SK-N-MC (cell line): ENCODE measurements around the gene GPR33.
"Not testable (repeated sequence)": the region's sequence is repeated elsewhere in the genome, so short reads cannot be mapped to it uniquely, and the experiment has no call there.

ENCODE experiments used
- DNase-seq: peaks from one replicate; pipeline ENCODE4 v3.0.0-alpha.2; 2011; ENCODE audit warnings: low read depth, low spot score
- H3K27ac ChIP-seq: fragments of 200-600 bp; sonication (generic); 2 replicates; pipeline ENCODE4 v1.5.1; 2016; ENCODE audit warnings: mixed run types
- H3K36me3 ChIP-seq: fragments of 200-600 bp; sonication (generic); 2 replicates; pipeline ENCODE4 v1.6.1; 2017; ENCODE audit warnings: antibody characterized with exemption, low read length, mixed read lengths; ENCODE audit not compliant: insufficient read depth
- H3K4me3 ChIP-seq: fragments of 200-600 bp; sonication (generic); 2 replicates; pipeline ENCODE4 v1.5.1; 2016
- H3K9ac ChIP-seq: fragments of 200-600 bp; sonication (generic); 2 replicates; pipeline ENCODE4 v1.8.0; 2017; ENCODE audit warnings: mixed run types, mixed read lengths; ENCODE audit not compliant: insufficient read length
- H3K9me3 ChIP-seq: fragments of 200-600 bp; sonication (generic); 2 replicates; pipeline ENCODE4 v1.6.1; 2017; ENCODE audit warnings: low read depth, mild to moderate bottlenecking, antibody characterized with exemption, low read length, moderate library complexity, mixed read lengths
- EZH2 ChIP-seq: fragments of 200-600 bp; sonication (generic); IDR thresholded peaks from one replicate; pipeline ENCODE4 v1.6.1; 2017; ENCODE audit warnings: antibody characterized with exemption
- FOXP2 ChIP-seq: optimal IDR thresholded peaks from 2 replicates; pipeline ENCODE3; 2011; ENCODE audit warnings: mild to moderate bottlenecking, moderate library complexity; ENCODE audit not compliant: insufficient read depth; ENCODE audit errors: extremely low read length, control extremely low read depth
- POLR2AphosphoS5 ChIP-seq: IDR thresholded peaks from 2 replicates; pipeline ENCODE4 v1.6.1; 2012; ENCODE audit warnings: mild to moderate bottlenecking, low read depth, low read length, borderline replicate concordance

The GPR33 gene

DNA sequence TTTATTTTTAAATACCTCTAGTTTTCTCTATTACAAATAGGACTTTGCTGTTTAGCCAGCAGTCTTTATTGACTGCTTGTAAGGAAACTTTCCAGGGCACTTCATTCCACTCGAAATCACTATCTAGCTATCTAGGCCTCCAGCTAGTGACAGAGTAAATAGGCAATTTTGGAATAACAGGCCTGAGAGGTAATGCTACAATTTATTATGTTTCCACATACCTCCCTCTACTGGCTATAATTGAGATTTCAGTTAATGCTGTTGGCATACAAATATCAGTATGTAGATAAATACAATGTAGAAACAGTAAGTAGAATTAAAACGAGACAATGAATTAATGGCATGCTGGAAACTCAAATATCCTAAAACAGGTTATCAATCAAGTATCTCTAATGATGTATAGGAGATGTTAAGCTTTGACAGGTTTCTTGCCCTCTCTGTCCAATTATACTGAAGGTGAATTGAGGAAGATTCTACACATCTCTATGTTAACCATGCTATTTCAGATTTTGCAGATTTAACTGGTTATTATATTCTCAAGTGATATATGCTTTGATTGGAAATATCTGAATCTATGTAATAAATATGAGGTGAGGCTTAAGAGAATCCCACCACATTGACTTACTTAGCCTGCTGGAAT is 37.7 kb downstream of the GPR33 start:
- no peak for DNase-seq
- Histone ChIP-seq H3K36me3 (peaks cover 27% of the 10 kb centered on the region), H3K9ac (no peak overlapping the region), H3K9me3 (no peaks in the 10 kb centered on the region), H3K27ac (no peak overlapping the region), H3K4me3 (no peak overlapping the region)
- TF ChIP-seq EZH2 (no peak), POLR2AphosphoS5 (no peak), FOXP2 (no peak)

GRCh38 chr14:31449136-31449535 is 38.7 kb downstream of the GPR33 start:
- H3K4me3 ChIP-seq = no peak overlapping the region
- DNase-seq = no peak
- TF ChIP-seq POLR2AphosphoS5 (no peak), EZH2 (no peak), FOXP2 (no peak)
- no peak overlapping the region for H3K27ac ChIP-seq
- no peaks in the 10 kb centered on the region for H3K9me3 ChIP-seq
- no peak overlapping the region for H3K9ac ChIP-seq
- peaks cover 27% of the 10 kb centered on the region for H3K36me3 ChIP-seq

DNA sequence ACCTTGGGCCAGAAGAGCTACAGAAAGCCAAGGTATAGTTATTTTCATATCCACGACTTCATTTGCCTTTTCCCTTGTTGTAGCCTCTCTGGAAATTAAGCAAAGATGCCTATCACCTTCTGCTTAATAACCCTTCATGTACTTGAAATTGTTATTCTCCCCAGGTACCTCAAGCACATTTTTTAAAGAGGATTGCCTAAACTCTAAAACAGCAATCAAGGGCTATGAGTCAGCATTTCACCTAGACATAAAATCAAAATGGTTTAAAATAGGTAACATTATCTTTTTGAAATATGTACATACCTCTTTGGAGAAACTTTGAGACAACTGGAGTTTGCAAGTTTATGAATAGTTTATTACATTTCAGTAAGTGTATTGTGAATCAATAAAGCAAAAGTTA is 42.1 kb downstream of the GPR33 start:
- H3K9ac ChIP-seq = no peak overlapping the region
- peaks cover 14% of the 10 kb centered on the region for H3K36me3 ChIP-seq
- no peaks in the 10 kb centered on the region for H3K9me3 ChIP-seq
- DNase-seq = no peak
- H3K4me3 ChIP-seq = no peak overlapping the region
- no peak overlapping the region for H3K27ac ChIP-seq
- TF ChIP-seq EZH2 (no peak), POLR2AphosphoS5 (no peak), FOXP2 (no peak)

- Histone ChIP-seq H3K4me3 (no peak overlapping the region), H3K36me3 (no peaks in the 10 kb centered on the region), H3K9ac (no peak overlapping the region), H3K27ac (peak overlapping the region; percentile 74; the same call in 1 of the 2 replicates), H3K9me3 (no peaks in the 10 kb centered on the region)
- TF ChIP-seq EZH2 (no peak), POLR2AphosphoS5 (no peak), FOXP2 (no peak)
- DNase-seq = no peak
Observed at GRCh38 chr14:31442284-31442683, 45.6 kb downstream of the GPR33 start.

- no peaks in the 10 kb centered on the region for H3K9me3 ChIP-seq
- no peaks in the 10 kb centered on the region for H3K36me3 ChIP-seq
- no peak overlapping the region for H3K9ac ChIP-seq
- no peak overlapping the region for H3K4me3 ChIP-seq
- no peak for TF ChIP-seq POLR2AphosphoS5
- TF ChIP-seq FOXP2 = no peak
- no peak for TF ChIP-seq EZH2
- peak overlapping the region; percentile 74 for H3K27ac ChIP-seq
- DNase-seq = no peak
Observed at GRCh38 chr14:31441273-31442111, 46.3 kb downstream of the GPR33 start.

GRCh38 chr14:31440280-31440679 is 47.6 kb downstream of the GPR33 start:
- no peak overlapping the region for H3K27ac ChIP-seq
- no peaks in the 10 kb centered on the region for H3K36me3 ChIP-seq
- no peak for TF ChIP-seq POLR2AphosphoS5
- no peak for TF ChIP-seq EZH2
- no peak for TF ChIP-seq FOXP2
- no peaks in the 10 kb centered on the region for H3K9me3 ChIP-seq
- no peak for DNase-seq
- no peak overlapping the region for H3K9ac ChIP-seq
- H3K4me3 ChIP-seq = no peak overlapping the region

DNA sequence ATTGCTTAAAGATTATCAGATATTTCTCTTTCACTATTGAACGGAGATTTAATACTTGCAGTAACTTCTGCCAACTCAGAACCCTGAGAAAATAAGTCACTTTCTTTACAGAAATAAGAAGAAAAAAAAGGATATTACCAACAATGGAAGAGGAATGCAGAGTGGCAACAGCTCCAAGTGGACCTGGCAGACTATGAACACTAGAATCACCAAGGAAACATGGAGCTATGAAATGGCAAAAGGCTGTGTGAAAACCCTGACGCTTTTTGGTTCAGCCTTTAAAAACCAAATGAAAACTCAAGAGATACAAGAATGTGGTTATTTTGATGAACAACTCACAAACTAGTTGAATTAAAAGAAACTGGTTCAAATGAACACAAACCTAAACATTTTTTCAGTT is 48.3 kb downstream of the GPR33 start:
- DNase-seq = no peak
- Histone ChIP-seq H3K4me3 (no peak overlapping the region), H3K27ac (no peak overlapping the region), H3K36me3 (no peaks in the 10 kb centered on the region), H3K9ac (no peak overlapping the region), H3K9me3 (no peaks in the 10 kb centered on the region)
- TF ChIP-seq POLR2AphosphoS5 (no peak), EZH2 (no peak), FOXP2 (no peak)

DNA sequence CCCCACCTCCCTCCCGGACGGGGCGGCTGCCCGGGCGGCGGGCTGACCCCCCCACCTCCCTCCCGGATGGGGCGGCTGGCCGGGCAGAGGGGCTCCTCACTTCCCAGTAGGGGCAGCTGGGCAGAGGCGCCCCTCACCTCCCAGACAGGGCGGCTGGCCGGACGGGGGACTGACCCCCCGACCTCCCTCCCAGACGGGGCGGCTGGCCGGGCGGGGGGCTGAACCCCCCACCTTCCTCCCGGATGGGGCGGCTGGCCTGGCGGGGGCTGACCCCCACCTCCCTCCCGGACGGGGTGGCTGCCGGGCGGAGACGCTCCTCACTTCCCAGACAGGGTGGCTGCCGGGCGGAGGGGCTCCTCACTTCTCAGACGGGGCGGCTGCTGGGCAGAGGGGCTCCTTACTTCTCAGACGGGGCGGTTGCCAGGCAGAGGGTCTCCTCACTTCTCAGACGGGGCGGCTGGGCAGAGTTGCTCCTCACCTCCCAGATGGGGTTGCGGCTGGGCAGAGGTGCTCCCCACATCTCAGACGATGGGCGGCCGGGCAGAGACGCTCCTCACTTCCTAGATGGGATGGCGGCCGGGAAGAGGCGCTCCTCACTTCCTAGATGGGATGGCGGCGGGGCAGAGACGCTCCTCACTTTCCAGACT is 50.7 kb downstream of the GPR33 start:
- H3K9me3 ChIP-seq, H3K36me3 ChIP-seq, H3K4me3 ChIP-seq, H3K27ac ChIP-seq, DNase-seq, H3K9ac ChIP-seq: not testable (repeated sequence)
